AG04449 (cell line): ENCODE measurements around the gene DUS3L.

Source experiments
- CTCF ChIA-PET: fragments of 350-600 bp; formaldehyde crosslinking; extraction: SDS; loops from one replicate; lab custom pipeline; 2021; ENCODE audit warnings: antibody characterized with exemption; lab: Yijun Ruan, JAX
- POLR2A ChIA-PET: fragments of 400-600, 350-600 bp; formaldehyde crosslinking; extraction: SDS; loops from one replicate; lab custom pipeline; 2020; ENCODE audit warnings: antibody characterized with exemption, inconsistent platforms; lab: Yijun Ruan, JAX
- DNase-seq: peaks from one replicate; pipeline ENCODE4 v3.0.0-alpha.2; 2010; ENCODE audit warnings: low read depth, low spot score
- H3K4me3 ChIP-seq: 2 replicates; pipeline ENCODE4 v1.5.1; 2011; ENCODE audit warnings: low read depth, mild to moderate bottlenecking, control low read depth, low read length
- TF ChIP-seq, protein P1 (sequence below): IDR thresholded peaks from one replicate; pipeline ENCODE4 v1.5.1; 2011; ENCODE audit warnings: mild to moderate bottlenecking, moderate library complexity, low read length, control low read depth, inconsistent platforms; ENCODE audit not compliant: insufficient read depth; ENCODE audit errors: missing control alignments

DUS3L gene

DNA sequence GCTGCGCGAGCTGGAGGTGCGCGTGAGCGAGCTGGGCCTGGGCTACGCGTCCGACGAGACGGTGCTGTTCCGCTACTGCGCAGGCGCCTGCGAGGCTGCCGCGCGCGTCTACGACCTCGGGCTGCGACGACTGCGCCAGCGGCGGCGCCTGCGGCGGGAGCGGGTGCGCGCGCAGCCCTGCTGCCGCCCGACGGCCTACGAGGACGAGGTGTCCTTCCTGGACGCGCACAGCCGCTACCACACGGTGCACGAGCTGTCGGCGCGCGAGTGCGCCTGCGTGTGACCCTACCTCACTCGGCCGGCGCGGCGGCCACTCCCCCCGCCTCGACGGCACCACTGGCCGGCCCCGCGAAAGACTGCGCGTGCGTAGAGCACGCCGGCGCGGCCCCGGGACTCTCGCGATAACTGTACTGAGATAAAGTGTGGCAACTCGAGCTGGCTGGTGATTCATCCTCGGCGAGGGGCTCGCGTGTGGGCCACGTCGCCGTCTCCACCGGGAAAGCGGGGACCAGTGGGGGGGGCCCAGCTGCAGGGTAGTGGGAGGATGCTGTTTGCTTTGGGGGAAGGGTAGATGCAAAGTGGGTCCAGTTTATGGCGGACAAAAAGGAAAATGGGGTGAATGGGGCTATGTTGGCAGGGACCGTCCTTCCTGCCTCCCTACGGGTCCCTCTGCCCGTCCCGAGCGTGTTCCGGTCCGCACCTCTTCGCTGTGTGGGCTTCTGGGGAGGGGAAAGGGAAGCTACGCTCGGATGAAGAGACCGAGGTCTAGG is 37.1 kb upstream of the DUS3L start:
- H3K4me3 ChIP-seq = peak overlapping the region; percentile 76
- POLR2A ChIA-PET = interaction anchor here (0.7 to 2.6 kb wide), 12 partner anchors 8 to 108 kb away, joined by 3 to 23 read pairs (median 4); partner anchors contain the start of genes DUS3L, FUT6 and NDUFA11
- CTCF ChIA-PET = interaction anchor here (0.7 to 2.7 kb wide), 5 partner anchors 14 to 63 kb away, joined by 3 to 23 read pairs (median 6); partner anchors contain the start of gene NRTN
- peak; percentile 17 for DNase-seq
- TF ChIP-seq, protein P1, sequence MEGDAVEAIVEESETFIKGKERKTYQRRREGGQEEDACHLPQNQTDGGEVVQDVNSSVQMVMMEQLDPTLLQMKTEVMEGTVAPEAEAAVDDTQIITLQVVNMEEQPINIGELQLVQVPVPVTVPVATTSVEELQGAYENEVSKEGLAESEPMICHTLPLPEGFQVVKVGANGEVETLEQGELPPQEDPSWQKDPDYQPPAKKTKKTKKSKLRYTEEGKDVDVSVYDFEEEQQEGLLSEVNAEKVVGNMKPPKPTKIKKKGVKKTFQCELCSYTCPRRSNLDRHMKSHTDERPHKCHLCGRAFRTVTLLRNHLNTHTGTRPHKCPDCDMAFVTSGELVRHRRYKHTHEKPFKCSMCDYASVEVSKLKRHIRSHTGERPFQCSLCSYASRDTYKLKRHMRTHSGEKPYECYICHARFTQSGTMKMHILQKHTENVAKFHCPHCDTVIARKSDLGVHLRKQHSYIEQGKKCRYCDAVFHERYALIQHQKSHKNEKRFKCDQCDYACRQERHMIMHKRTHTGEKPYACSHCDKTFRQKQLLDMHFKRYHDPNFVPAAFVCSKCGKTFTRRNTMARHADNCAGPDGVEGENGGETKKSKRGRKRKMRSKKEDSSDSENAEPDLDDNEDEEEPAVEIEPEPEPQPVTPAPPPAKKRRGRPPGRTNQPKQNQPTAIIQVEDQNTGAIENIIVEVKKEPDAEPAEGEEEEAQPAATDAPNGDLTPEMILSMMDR = no peak

DNA sequence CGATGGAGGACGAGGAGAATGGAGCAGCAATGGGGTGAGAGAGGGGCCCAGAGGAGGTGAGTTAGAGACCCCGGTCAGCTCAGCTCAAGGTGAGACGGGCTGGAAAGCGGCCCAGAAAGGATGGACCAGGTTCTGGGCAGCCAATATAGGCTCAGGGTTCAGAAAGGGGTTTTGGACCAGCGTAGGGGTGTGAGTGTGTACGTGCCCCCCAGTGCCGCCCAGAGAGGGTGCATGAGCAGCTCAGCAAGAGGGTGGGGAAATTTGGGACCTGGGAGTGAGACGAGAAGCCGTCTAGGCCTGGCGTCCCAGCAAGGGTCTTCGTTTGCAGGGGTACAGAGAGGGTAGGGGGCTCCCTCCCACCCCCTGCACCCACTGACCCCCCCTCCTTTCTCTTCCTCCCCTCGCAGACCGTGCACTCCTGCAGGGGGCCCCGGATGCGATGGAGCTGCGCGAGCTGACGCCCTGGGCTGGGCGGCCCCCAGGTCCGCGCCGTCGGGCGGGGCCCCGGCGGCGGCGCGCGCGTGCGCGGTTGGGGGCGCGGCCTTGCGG is 36.5 kb upstream of the DUS3L start:
- peak overlapping the region; percentile 76 for H3K4me3 ChIP-seq
- TF ChIP-seq, protein P1 = no peak
- CTCF ChIA-PET = interaction anchor here (0.7 to 2.7 kb wide), 4 partner anchors 15 to 63 kb away, joined by 3 to 23 read pairs (median 6); partner anchors contain the start of gene NRTN
- POLR2A ChIA-PET = interaction anchor here (0.9 to 2.6 kb wide), 7 partner anchors 10 to 109 kb away, joined by 4 to 23 read pairs (median 4); partner anchors contain the start of genes DUS3L, FUT6 and NDUFA11
- no peak for DNase-seq

DNA sequence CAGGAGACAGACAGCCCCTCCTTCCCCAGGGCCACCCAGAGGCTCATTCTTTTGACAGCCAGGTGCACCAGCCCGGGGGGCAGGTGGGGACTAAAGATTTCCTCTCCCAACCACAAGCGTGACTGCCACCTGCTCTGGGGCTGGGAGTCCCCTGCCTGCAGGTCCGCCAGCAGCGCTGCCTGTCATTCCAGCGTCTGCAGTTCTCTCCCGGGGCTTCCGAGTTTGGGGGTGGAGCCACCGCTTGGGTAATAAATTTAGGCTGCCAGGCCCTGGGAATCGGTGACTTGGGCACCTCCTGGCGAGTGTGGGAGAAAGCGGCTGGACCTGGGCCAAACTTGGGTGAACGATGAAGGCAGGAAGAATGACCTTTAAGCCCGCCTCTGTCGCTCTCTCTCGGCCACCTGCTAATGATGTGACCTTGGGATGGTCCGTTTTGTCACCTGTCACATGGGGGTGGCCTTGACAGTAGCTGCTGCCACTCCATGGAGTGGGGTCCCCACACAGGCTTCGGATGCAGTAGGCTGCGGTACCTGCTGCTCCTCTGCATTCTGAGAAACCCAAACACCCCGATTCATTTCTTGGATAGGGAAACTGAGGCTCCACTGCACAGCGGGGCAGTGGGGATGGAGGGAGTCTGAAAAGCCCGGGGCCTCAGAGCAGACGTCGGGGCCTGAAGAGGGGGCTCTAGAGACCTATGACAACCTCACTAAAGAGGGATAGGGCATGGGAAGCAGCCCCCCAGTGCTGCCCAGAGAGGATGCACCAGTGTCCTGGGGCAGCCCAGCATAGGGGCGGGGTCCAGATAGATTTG is 35.8 kb upstream of the DUS3L start:
- no peak overlapping the region; the same call in 1 of the 2 replicates for H3K4me3 ChIP-seq
- POLR2A ChIA-PET = interaction anchor here (1.1 kb wide), 1 partner anchor 36 kb away, joined by 4 read pairs; the partner anchor contains the start of gene DUS3L
- no peak for DNase-seq
- TF ChIP-seq, protein P1 = peak; percentile 7
- CTCF ChIA-PET = no interaction called here

DNA sequence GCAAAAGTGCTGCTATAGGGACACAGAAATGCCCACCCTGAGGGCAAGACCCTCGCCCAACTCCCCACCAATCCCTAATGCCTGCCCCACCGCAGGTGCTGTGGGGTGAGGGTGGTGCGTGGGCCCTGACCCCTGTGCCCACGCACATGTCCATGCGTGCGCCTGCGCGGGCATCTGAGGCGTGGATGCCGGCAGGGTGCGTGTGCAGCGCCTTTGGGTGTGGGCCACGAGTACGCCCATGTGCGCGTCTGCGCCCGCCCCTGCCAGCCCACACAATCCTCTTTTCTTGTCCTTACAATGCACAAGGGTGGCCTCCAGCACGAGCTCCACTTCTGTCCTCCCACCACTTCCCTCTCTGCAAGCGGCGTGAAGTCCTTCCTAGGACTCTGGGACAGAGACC is 34.2 kb upstream of the DUS3L start:
- DNase-seq = no peak
- TF ChIP-seq, protein P1 = no peak
- CTCF ChIA-PET = interaction anchor here (1.0 to 1.1 kb wide), 2 partner anchors 22 to 51 kb away, joined by 4 to 5 read pairs; no protein-coding TSS in a partner anchor
- POLR2A ChIA-PET = no interaction called here
- no peak overlapping the region for H3K4me3 ChIP-seq

DNA sequence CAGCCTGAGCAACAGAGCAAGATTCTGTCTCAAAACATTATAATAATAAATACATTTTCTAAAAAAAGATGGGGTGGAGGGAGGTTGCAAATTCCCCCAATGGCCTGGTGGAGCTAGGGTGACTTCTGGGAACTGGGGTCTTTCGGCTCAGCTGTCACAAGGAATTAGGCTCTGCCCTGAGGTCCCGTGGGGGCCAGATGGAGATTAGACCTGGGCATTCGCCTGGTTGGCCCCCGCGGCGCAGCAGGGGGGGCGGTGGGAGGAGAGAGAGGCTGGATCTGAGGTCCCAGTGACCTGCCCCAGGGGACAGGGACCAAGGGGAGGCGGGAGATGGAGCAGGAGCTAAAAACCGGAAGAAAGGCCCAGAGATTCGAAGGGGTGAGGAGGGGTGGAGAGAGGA is 33.8 kb upstream of the DUS3L start:
- ChIA-PET CTCF (interaction anchor here (1.0 to 1.1 kb wide), 2 partner anchors 21 to 50 kb away, joined by 4 to 5 read pairs; no protein-coding TSS in a partner anchor), POLR2A (no interaction called here)
- TF ChIP-seq, protein P1 = no peak
- no peak for DNase-seq
- no peak overlapping the region for H3K4me3 ChIP-seq
